Measurements from ENCODE around the gene CLIC4.
A peak's percentile ranks its signal among the peaks of the same experiment; 100 is the strongest.

Gene CLIC4

DNA sequence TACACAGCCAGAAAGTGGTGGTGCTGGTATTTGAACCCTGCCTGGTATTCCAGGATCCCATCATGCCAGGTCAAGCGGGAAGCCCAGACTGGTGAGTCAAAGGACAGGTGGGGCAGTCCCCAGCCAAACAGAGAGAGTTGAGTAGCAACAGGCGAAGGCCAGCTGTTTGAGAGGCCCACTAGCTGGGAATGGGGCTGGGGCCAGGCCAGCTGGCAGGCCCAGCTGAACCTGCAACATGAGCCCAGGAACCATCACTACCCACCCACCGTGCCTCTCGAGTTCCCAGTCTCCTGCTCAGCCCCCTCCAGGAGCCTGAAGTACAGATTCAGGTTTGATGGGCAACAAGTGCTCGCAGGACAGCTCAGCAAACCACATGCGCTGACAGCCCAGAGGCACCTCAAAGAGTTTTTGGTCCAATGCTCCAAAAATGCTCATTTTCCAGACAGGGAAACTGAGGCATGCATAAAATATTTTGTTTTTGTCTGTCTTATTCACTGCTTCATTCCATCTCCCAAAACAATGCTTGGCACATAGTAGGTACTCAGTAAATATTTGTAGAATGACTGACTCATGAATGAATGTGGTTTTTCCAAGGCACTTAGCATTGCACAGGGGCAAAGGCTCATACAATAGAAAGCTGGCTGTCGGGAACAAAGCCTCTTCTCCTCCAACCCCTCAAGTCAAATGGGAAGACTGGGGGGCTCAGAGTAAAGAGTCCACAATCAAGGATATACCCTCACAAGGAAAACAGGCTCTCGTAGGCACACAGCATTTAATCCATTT lies 42.5 kb upstream of the CLIC4 start:
- no peak for TF ChIP-seq ZNF8 (CRISPR knock-in tag; IDR thresholded peaks at IDR 0.05)
- TF ChIP-seq BACH2 (CRISPR knock-in tag; IDR thresholded peaks at IDR 0.05; ENCODE audit: borderline replicate concordance) = no peak
- TF ChIP-seq, protein P1, sequence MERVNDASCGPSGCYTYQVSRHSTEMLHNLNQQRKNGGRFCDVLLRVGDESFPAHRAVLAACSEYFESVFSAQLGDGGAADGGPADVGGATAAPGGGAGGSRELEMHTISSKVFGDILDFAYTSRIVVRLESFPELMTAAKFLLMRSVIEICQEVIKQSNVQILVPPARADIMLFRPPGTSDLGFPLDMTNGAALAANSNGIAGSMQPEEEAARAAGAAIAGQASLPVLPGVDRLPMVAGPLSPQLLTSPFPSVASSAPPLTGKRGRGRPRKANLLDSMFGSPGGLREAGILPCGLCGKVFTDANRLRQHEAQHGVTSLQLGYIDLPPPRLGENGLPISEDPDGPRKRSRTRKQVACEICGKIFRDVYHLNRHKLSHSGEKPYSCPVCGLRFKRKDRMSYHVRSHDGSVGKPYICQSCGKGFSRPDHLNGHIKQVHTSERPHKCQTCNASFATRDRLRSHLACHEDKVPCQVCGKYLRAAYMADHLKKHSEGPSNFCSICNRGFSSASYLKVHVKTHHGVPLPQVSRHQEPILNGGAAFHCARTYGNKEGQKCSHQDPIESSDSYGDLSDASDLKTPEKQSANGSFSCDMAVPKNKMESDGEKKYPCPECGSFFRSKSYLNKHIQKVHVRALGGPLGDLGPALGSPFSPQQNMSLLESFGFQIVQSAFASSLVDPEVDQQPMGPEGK (CRISPR knock-in tag; IDR thresholded peaks at IDR 0.05; ENCODE audit: borderline replicate concordance) = no peak
- no peak for TF ChIP-seq SNAI2 (CRISPR knock-in tag; IDR thresholded peaks at IDR 0.05)
- no peak for TF ChIP-seq GLIS3 (CRISPR knock-in tag; IDR thresholded peaks at IDR 0.05)
- no peak for TF ChIP-seq OSR1 (CRISPR knock-in tag; IDR thresholded peaks at IDR 0.05)
- TF ChIP-seq RARB (CRISPR knock-in tag; IDR thresholded peaks at IDR 0.05) = no peak
- no peak for TF ChIP-seq CSDC2 (CRISPR knock-in tag; IDR thresholded peaks at IDR 0.05)
- no peak for TF ChIP-seq ARNTL (CRISPR knock-in tag; IDR thresholded peaks at IDR 0.05; ENCODE audit: borderline replicate concordance, low read depth)
- TF ChIP-seq ZC3H10 (CRISPR knock-in tag; IDR thresholded peaks at IDR 0.05) = no peak
- TF ChIP-seq, protein P2, sequence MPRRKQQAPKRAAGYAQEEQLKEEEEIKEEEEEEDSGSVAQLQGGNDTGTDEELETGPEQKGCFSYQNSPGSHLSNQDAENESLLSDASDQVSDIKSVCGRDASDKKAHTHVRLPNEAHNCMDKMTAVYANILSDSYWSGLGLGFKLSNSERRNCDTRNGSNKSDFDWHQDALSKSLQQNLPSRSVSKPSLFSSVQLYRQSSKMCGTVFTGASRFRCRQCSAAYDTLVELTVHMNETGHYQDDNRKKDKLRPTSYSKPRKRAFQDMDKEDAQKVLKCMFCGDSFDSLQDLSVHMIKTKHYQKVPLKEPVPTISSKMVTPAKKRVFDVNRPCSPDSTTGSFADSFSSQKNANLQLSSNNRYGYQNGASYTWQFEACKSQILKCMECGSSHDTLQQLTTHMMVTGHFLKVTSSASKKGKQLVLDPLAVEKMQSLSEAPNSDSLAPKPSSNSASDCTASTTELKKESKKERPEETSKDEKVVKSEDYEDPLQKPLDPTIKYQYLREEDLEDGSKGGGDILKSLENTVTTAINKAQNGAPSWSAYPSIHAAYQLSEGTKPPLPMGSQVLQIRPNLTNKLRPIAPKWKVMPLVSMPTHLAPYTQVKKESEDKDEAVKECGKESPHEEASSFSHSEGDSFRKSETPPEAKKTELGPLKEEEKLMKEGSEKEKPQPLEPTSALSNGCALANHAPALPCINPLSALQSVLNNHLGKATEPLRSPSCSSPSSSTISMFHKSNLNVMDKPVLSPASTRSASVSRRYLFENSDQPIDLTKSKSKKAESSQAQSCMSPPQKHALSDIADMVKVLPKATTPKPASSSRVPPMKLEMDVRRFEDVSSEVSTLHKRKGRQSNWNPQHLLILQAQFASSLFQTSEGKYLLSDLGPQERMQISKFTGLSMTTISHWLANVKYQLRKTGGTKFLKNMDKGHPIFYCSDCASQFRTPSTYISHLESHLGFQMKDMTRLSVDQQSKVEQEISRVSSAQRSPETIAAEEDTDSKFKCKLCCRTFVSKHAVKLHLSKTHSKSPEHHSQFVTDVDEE (CRISPR knock-in tag; IDR thresholded peaks at IDR 0.05) = no peak
- TF ChIP-seq, protein P3, sequence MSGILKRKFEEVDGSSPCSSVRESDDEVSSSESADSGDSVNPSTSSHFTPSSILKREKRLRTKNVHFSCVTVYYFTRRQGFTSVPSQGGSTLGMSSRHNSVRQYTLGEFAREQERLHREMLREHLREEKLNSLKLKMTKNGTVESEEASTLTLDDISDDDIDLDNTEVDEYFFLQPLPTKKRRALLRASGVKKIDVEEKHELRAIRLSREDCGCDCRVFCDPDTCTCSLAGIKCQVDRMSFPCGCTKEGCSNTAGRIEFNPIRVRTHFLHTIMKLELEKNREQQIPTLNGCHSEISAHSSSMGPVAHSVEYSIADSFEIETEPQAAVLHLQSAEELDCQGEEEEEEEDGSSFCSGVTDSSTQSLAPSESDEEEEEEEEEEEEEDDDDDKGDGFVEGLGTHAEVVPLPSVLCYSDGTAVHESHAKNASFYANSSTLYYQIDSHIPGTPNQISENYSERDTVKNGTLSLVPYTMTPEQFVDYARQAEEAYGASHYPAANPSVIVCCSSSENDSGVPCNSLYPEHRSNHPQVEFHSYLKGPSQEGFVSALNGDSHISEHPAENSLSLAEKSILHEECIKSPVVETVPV (CRISPR knock-in tag; IDR thresholded peaks at IDR 0.05) = no peak
- no peak for TF ChIP-seq ZNF70 (CRISPR knock-in tag; IDR thresholded peaks at IDR 0.05)
- TF ChIP-seq ZFP30 (CRISPR knock-in tag; IDR thresholded peaks at IDR 0.05) = no peak
- no peak for TF ChIP-seq TCF4 (CRISPR knock-in tag; IDR thresholded peaks at IDR 0.05; ENCODE audit: borderline replicate concordance)
- TF ChIP-seq ZNF565 (CRISPR knock-in tag; conservative IDR thresholded peaks at IDR 0.05; ENCODE audit: low read depth) = no peak
- ATAC-seq = no peak

DNA sequence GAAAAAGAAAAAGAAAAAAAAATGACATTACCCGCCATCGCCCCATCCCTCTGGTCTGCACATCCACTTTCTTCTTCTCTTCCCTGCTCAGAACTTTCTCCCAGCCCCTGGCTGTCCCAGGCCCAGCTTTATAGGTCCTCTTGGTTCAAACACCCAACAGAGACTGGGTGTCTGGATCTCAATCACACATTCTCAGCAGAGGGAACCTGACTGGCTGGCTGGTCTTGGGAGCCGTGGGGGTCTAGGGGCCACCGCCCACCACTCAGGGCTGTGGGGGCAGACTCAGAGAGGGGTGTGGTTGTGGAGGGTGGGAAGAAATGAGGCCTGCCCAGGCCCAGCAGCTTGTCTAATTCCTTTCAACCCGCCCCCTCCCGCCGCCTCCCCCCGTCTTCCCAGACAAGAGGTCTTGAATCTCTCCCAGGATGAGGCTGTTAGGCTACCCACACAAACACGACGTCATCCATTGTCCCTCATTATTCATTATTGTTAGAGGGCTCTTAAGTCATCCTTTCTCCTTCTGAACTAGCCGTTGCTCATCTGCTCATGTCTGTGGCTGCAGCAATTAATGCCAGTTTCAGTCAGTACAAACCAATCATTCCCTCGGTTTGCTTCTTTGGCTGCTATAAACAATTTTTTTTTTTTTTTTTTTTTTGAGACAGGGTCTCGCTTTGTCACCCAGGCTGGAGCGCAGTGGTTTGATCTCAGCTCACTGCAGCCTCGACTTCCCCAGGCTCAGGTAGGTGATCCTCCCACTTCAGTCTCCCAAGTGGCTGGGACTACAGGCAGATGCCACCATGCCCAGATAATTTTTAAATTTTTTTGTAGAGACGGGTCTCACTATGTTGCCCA lies 40.6 kb upstream of the CLIC4 start:
- TF ChIP-seq, protein P4, sequence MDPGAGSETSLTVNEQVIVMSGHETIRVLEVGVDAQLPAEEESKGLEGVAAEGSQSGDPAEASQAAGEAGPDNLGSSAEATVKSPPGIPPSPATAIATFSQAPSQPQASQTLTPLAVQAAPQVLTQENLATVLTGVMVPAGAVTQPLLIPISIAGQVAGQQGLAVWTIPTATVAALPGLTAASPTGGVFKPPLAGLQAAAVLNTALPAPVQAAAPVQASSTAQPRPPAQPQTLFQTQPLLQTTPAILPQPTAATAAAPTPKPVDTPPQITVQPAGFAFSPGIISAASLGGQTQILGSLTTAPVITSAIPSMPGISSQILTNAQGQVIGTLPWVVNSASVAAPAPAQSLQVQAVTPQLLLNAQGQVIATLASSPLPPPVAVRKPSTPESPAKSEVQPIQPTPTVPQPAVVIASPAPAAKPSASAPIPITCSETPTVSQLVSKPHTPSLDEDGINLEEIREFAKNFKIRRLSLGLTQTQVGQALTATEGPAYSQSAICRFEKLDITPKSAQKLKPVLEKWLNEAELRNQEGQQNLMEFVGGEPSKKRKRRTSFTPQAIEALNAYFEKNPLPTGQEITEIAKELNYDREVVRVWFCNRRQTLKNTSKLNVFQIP (CRISPR knock-in tag; IDR thresholded peaks at IDR 0.05; ENCODE audit: borderline replicate concordance, low read depth) = no peak
- TF ChIP-seq TCF4 (CRISPR knock-in tag; IDR thresholded peaks at IDR 0.05; ENCODE audit: borderline replicate concordance) = no peak
- ATAC-seq = peak; percentile 53

DNA sequence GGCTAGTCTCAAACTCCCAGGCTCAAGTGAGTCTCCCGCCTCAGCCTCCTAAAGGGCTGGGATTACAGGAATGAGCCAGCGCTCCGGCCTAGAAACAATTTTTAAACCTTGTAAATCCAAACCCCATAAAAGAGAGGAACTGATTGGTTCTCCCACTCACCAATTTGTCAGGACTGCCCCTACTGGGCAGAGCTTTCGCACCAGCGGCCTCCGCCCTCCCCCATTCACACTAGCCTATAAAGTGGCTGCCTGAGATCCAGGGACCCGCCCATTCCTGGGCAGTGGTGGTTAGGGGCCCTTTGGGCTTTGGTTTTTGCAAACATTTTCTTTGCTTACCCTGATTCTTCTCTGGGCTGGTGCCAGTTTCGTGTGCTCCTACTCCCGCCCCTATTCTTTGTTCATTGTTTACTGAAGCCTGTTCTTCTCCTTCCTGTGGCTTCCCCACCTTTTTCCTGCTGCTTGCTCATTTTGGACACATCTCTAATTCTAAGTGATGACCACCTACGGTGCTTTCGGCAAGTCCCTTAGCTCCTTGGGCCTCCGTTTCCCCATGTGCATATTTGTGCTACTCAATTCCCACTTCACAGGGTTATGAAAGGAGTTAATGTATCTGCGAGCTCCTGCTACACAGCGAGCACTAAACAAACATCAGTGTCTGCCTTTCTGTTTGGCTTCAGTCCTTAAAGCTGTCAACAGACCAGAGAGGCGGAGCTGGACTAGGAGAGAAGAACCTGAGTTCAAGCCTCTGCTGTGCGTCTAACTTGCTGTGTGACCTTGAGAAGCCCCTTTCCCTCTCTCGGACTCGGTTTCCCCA lies 39.8 kb upstream of the CLIC4 start:
- ATAC-seq = peak; percentile 87
- no peak for TF ChIP-seq ZFP30 (CRISPR knock-in tag; IDR thresholded peaks at IDR 0.05)
- TF ChIP-seq ZNF565 (CRISPR knock-in tag; conservative IDR thresholded peaks at IDR 0.05; ENCODE audit: low read depth) = no peak
- no peak for TF ChIP-seq ZNF70 (CRISPR knock-in tag; IDR thresholded peaks at IDR 0.05)
- no peak for TF ChIP-seq CSDC2 (CRISPR knock-in tag; IDR thresholded peaks at IDR 0.05)
- TF ChIP-seq, protein P2 (CRISPR knock-in tag; IDR thresholded peaks at IDR 0.05) = no peak
- no peak for TF ChIP-seq ZC3H10 (CRISPR knock-in tag; IDR thresholded peaks at IDR 0.05)
- no peak for TF ChIP-seq ZNF8 (CRISPR knock-in tag; IDR thresholded peaks at IDR 0.05)
- no peak for TF ChIP-seq ISL1 (CRISPR knock-in tag; IDR thresholded peaks at IDR 0.05)
- TF ChIP-seq, protein P4 (CRISPR knock-in tag; IDR thresholded peaks at IDR 0.05; ENCODE audit: borderline replicate concordance, low read depth) = no peak
- no peak for TF ChIP-seq RARB (CRISPR knock-in tag; IDR thresholded peaks at IDR 0.05)
- TF ChIP-seq, protein P1 (CRISPR knock-in tag; IDR thresholded peaks at IDR 0.05; ENCODE audit: borderline replicate concordance) = no peak
